Neural cell (in vitro differentiated cells): ENCODE results near the gene HIC1. TPM values are rescaled to one million over a fixed set of nuclear protein-coding genes. Genes with fewer than 3 reads are reported as not detected.

ENCODE experiments used
- H2AFZ ChIP-seq: fragments of 200-600, 300-800 bp; sonication (generic), shearing (Covaris generic); 2 replicates; pipeline ENCODE4 v1.6.0; 2014; ENCODE audit warnings: low read depth, mild to moderate bottlenecking, antibody characterized with exemption, low read length, moderate library complexity
- H3F3A ChIP-seq: fragments of 200-600 bp; shearing (Covaris generic); 2 replicates; pipeline ENCODE4 v1.6.1; 2016; ENCODE audit warnings: mild to moderate bottlenecking, moderate library complexity, mixed read lengths, antibody characterized with exemption, low read length; ENCODE audit not compliant: insufficient read depth, poor library complexity, severe bottlenecking
- H3K27ac ChIP-seq: fragments of 200-600, 300-800 bp; sonication (generic), shearing (Covaris generic); 2 replicates; pipeline ENCODE4 v1.5.1; 2014; ENCODE audit warnings: mild to moderate bottlenecking, low read length, moderate library complexity
- H3K27me3 ChIP-seq: fragments of 300-800, 200-600 bp; sonication (generic), shearing (Covaris generic); 2 replicates; pipeline ENCODE4 v1.6.0; 2014; ENCODE audit warnings: mild to moderate bottlenecking, low read depth, low read length, moderate library complexity; ENCODE audit not compliant: insufficient read depth
- H3K36me3 ChIP-seq: fragments of 300-800, 200-600 bp; sonication (generic), shearing (Covaris generic); 2 replicates; pipeline ENCODE4 v1.5.1; 2014; ENCODE audit warnings: mild to moderate bottlenecking, antibody characterized with exemption, low read length, moderate library complexity; ENCODE audit not compliant: insufficient read depth
- H3K4me2 ChIP-seq: fragments of 300-800, 200-600 bp; sonication (generic), shearing (Covaris generic); 2 replicates; pipeline ENCODE4 v1.6.0; 2014; ENCODE audit warnings: mild to moderate bottlenecking, low read length
- H3K4me3 ChIP-seq: fragments of 300-800, 200-600 bp; sonication (generic), shearing (Covaris generic); 2 replicates; pipeline ENCODE4 v1.5.1; 2014; ENCODE audit warnings: mild to moderate bottlenecking, low read length, moderate library complexity
- H3K79me2 ChIP-seq: fragments of 200-600 bp; shearing (Covaris generic); replicated peaks from 2 replicates; pipeline ENCODE4 v1.6.0; 2014; ENCODE audit warnings: mild to moderate bottlenecking, low read length, moderate library complexity; ENCODE audit not compliant: insufficient read depth
- H3K9ac ChIP-seq: fragments of 300-800, 200-600 bp; sonication (generic), shearing (Covaris generic); 2 replicates; pipeline ENCODE4 v1.6.1; 2016; ENCODE audit warnings: mild to moderate bottlenecking, low read length, mixed read lengths
- H3K9me2 ChIP-seq: fragments of 200-600 bp; shearing (Covaris generic); 2 replicates; pipeline ENCODE4 v1.6.1; 2016; ENCODE audit warnings: mild to moderate bottlenecking, low read length, mixed read lengths; ENCODE audit not compliant: insufficient read depth
- H3K9me3 ChIP-seq: fragments of 200-600, 300-800 bp; sonication (generic), shearing (Covaris generic); 2 replicates; pipeline ENCODE4 v1.6.1; 2016; ENCODE audit warnings: mild to moderate bottlenecking, mixed run types, low read length, moderate library complexity, mixed read lengths
- H4K20me1 ChIP-seq: fragments of 200-600 bp; shearing (Covaris generic); 2 replicates; pipeline ENCODE4 v1.6.1; 2016; ENCODE audit warnings: mild to moderate bottlenecking, mixed run types; ENCODE audit not compliant: insufficient read depth
- EP300 ChIP-seq: fragments of 450-650 bp; conservative IDR thresholded peaks from 2 replicates; pipeline ENCODE4 v1.6.1; 2014; ENCODE audit warnings: antibody characterized with exemption, mild to moderate bottlenecking, moderate library complexity; ENCODE audit not compliant: poor library complexity, severe bottlenecking
- EZH2 ChIP-seq: fragments of 200-600, 300-800 bp; shearing (Covaris generic), sonication (generic); IDR thresholded peaks from 2 replicates; pipeline ENCODE4 v1.6.1; 2014; ENCODE audit warnings: antibody characterized with exemption, low read length, borderline replicate concordance, mild to moderate bottlenecking; ENCODE audit not compliant: insufficient read depth, poor library complexity, severe bottlenecking
- MXI1 ChIP-seq: fragments of 450-650 bp; conservative IDR thresholded peaks from 2 replicates; pipeline ENCODE4 v1.6.1; 2014; ENCODE audit warnings: antibody characterized with exemption, mild to moderate bottlenecking; ENCODE audit not compliant: poor library complexity, severe bottlenecking
- POLR2AphosphoS5 ChIP-seq: IDR thresholded peaks from 2 replicates; pipeline ENCODE4 v1.6.1; 2012
- RAD21 ChIP-seq: fragments of 450-650 bp; conservative IDR thresholded peaks from 2 replicates; pipeline ENCODE4 v1.6.1; 2014; ENCODE audit warnings: antibody characterized with exemption, mild to moderate bottlenecking, moderate library complexity
- SMC3 ChIP-seq: fragments of 450-650 bp; conservative IDR thresholded peaks from 2 replicates; pipeline ENCODE4 v1.6.1; 2014; ENCODE audit warnings: antibody characterized with exemption, mild to moderate bottlenecking, moderate library complexity; ENCODE audit not compliant: poor library complexity
- TAF1 ChIP-seq: IDR thresholded peaks from 2 replicates; pipeline ENCODE4 v1.6.1; 2012; ENCODE audit warnings: low read depth
- polyA plus RNA-seq: library from polyadenylated mRNA; depleted of rRNA; stranded (reverse); fragments of >200 nt; gene quantifications from 2 replicates; pipeline ENCODE4 v1.2.3, GENCODE V29; 2014
- TF ChIP-seq, protein P1 (sequence below): IDR thresholded peaks from 2 replicates; pipeline ENCODE4 v1.6.1; 2012; ENCODE audit warnings: borderline replicate concordance
- TF ChIP-seq, protein P2 (sequence below): fragments of 450-650 bp; IDR thresholded peaks from 2 replicates; pipeline ENCODE4 v1.5.1; 2014; ENCODE audit warnings: antibody characterized with exemption, mild to moderate bottlenecking, moderate library complexity; ENCODE audit not compliant: poor library complexity, severe bottlenecking

HIC1 gene
- polyA plus RNA-seq, 1 donor from 2014 or later, result 2.8 TPM

DNA sequence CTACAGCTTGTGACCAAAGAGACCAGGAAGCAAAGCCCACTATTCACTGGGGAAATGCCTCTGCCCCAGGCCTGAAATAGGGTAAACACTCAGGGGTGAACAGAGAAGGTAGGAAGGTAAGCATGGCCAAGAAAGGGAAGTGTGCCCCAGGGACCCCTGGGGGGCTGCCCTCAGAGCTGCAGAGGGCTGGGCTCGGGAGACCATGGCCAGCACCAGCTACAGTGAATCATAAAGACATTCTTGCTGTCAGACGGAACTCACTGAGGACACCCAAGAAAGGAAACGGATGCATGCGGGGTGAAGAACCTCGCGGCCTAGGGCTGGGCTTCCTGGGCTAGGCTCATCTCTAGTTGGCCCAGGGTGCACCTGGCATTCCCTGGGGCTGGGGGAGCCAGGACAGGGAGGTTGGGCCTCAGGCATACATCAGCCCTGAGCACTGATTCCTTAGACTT is 9.6 kb downstream of the HIC1 start:
- Histone ChIP-seq H3K9me3 (no peaks in the 10 kb centered on the region), H3K4me3 (no peak overlapping the region), H4K20me1 (no peaks in the 10 kb centered on the region), H3F3A (no peaks in the 10 kb centered on the region), H3K9ac (no peak overlapping the region), H3K27ac (no peak overlapping the region), H3K27me3 (peaks cover 16% of the 10 kb centered on the region), H3K4me2 (no peak overlapping the region), H3K36me3 (no peaks in the 10 kb centered on the region), H3K9me2 (no peaks in the 10 kb centered on the region), H3K79me2 (no peaks in the 10 kb centered on the region), H2AFZ (no peak overlapping the region)
- TF ChIP-seq, protein P1, sequence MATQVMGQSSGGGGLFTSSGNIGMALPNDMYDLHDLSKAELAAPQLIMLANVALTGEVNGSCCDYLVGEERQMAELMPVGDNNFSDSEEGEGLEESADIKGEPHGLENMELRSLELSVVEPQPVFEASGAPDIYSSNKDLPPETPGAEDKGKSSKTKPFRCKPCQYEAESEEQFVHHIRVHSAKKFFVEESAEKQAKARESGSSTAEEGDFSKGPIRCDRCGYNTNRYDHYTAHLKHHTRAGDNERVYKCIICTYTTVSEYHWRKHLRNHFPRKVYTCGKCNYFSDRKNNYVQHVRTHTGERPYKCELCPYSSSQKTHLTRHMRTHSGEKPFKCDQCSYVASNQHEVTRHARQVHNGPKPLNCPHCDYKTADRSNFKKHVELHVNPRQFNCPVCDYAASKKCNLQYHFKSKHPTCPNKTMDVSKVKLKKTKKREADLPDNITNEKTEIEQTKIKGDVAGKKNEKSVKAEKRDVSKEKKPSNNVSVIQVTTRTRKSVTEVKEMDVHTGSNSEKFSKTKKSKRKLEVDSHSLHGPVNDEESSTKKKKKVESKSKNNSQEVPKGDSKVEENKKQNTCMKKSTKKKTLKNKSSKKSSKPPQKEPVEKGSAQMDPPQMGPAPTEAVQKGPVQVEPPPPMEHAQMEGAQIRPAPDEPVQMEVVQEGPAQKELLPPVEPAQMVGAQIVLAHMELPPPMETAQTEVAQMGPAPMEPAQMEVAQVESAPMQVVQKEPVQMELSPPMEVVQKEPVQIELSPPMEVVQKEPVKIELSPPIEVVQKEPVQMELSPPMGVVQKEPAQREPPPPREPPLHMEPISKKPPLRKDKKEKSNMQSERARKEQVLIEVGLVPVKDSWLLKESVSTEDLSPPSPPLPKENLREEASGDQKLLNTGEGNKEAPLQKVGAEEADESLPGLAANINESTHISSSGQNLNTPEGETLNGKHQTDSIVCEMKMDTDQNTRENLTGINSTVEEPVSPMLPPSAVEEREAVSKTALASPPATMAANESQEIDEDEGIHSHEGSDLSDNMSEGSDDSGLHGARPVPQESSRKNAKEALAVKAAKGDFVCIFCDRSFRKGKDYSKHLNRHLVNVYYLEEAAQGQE, result no peak
- TF ChIP-seq SMC3 (no peak), EZH2 (no peak), MXI1 (no peak), TAF1 (no peak), POLR2AphosphoS5 (no peak), RAD21 (no peak), EP300 (no peak)
- TF ChIP-seq, protein P2, sequence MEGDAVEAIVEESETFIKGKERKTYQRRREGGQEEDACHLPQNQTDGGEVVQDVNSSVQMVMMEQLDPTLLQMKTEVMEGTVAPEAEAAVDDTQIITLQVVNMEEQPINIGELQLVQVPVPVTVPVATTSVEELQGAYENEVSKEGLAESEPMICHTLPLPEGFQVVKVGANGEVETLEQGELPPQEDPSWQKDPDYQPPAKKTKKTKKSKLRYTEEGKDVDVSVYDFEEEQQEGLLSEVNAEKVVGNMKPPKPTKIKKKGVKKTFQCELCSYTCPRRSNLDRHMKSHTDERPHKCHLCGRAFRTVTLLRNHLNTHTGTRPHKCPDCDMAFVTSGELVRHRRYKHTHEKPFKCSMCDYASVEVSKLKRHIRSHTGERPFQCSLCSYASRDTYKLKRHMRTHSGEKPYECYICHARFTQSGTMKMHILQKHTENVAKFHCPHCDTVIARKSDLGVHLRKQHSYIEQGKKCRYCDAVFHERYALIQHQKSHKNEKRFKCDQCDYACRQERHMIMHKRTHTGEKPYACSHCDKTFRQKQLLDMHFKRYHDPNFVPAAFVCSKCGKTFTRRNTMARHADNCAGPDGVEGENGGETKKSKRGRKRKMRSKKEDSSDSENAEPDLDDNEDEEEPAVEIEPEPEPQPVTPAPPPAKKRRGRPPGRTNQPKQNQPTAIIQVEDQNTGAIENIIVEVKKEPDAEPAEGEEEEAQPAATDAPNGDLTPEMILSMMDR, result no peak

DNA sequence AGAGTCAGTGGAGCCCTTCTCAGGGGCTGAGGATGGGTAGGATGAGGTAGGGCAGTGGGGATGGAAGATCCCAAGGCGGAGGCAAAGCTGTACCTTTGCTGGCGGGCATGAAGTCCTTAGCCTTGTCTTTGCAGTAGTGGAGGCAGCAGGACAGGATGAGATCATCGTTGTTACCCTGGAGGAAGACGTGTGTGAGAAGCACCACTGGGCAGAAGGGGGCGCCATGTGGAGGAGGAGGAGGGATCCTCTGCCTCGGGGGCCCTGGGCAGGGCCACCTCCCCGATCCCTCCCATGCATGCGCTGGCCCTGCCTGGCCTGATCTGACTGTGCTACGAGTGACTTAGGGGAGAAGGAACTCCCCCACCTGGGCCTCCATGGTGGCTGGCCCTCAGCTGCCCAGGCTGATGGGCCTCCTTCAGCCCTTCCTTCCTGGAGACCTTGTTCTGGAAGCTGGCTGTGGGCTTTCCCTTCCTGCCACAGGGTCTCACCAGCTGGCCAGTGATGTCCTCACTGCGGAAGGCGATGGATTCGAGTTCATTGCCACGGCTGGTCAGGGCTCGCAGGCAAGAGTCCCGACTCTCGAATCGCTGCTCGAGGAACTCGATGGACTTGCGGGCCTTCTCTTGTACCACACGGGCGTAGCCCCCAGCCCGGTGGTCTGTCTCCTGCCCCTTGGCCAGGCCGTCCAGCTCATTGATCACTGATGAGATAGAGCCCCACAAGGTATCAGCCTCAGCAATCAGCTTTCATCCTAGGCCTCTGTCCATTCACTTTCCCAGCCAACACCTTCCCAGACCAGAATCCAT is 10.3 kb downstream of the HIC1 start:
- H3K9ac ChIP-seq, result no peak overlapping the region
- no peak for TF ChIP-seq RAD21
- TF ChIP-seq EZH2, result no peak
- no peak for TF ChIP-seq TAF1
- no peak for TF ChIP-seq EP300
- TF ChIP-seq, protein P1, result no peak
- TF ChIP-seq MXI1, result no peak
- no peak for TF ChIP-seq SMC3
- TF ChIP-seq, protein P2, result no peak
- no peak for TF ChIP-seq POLR2AphosphoS5
- peaks cover 10% of the 10 kb centered on the region for H3K27me3 ChIP-seq
- H3K36me3 ChIP-seq, result no peaks in the 10 kb centered on the region
- no peak overlapping the region for H3K4me3 ChIP-seq
- no peaks in the 10 kb centered on the region for H3K9me3 ChIP-seq
- no peaks in the 10 kb centered on the region for H3F3A ChIP-seq
- H2AFZ ChIP-seq, result no peak overlapping the region
- no peak overlapping the region for H3K4me2 ChIP-seq
- H3K27ac ChIP-seq, result no peak overlapping the region
- no peaks in the 10 kb centered on the region for H3K9me2 ChIP-seq
- no peaks in the 10 kb centered on the region for H3K79me2 ChIP-seq
- H4K20me1 ChIP-seq, result no peaks in the 10 kb centered on the region
